Keratinocyte (primary cell): ENCODE measurements around the gene CCDC33.

Experiments used
- EZH2 ChIP-seq: IDR thresholded peaks from one replicate; pipeline ENCODE4 v1.6.1; 2012; ENCODE audit warnings: inconsistent platforms, mild to moderate bottlenecking, low read length, moderate library complexity
- TF ChIP-seq, protein P1 (sequence below), 3 experiments: IDR thresholded peaks in 1 of 3; conservative IDR thresholded peaks in 1 of 3; optimal IDR thresholded peaks in 1 of 3; 2 replicates in 2 of 3; 3 replicates in 1 of 3; pipeline versions ENCODE3 to v1.5.1; 2011; ENCODE audit warnings: low read length in 3 of 3, mild to moderate bottlenecking in 3 of 3, moderate library complexity in 2 of 3, control low read depth in 1 of 3, inconsistent platforms in 1 of 3; ENCODE audit not compliant: insufficient read depth in 2 of 3; ENCODE audit errors: extremely low read depth in 1 of 3

DNA sequence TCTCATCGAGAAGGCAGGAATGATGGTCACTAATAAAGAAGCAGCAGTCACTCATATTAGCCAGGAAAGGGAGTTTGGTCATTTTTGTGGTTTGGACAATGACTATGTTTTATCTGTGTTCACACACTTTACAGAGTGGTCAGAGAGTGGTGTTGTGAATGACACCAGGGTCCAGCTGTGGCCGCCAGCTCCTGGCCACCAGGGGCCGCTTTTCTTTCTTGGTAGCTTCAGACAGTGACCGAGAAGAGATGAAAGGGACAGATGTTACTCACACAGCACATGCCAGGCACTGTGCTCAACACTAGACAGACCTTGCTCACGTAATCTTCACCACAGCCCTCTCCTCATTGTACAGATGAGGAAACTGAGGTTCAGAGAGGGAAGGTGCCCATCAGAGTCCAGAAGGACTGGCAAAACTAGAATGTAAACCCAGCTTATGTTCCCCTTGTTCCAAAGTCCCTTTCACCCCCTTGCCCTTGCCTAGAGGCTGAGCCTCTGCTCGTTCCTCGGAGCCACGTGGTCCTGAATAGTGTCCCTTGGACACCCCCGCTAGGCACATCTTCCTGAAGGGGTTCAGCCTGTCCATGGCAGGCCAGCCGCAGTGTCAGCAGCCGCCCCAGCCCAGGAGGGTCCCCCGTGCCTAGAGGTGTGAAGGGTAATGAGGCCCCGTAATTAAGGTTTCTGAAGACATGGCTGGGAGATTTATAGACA lies 75.8 kb downstream of the CCDC33 start:
- TF ChIP-seq, protein P1, sequence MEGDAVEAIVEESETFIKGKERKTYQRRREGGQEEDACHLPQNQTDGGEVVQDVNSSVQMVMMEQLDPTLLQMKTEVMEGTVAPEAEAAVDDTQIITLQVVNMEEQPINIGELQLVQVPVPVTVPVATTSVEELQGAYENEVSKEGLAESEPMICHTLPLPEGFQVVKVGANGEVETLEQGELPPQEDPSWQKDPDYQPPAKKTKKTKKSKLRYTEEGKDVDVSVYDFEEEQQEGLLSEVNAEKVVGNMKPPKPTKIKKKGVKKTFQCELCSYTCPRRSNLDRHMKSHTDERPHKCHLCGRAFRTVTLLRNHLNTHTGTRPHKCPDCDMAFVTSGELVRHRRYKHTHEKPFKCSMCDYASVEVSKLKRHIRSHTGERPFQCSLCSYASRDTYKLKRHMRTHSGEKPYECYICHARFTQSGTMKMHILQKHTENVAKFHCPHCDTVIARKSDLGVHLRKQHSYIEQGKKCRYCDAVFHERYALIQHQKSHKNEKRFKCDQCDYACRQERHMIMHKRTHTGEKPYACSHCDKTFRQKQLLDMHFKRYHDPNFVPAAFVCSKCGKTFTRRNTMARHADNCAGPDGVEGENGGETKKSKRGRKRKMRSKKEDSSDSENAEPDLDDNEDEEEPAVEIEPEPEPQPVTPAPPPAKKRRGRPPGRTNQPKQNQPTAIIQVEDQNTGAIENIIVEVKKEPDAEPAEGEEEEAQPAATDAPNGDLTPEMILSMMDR (optimal IDR thresholded peaks at IDR 0.05 in 1 of 3, IDR thresholded peaks at IDR 0.05 in 1 of 3, conservative IDR thresholded peaks at IDR 0.05 in 1 of 3; ENCODE audit: extremely low read depth in 1 of 3, insufficient read depth in 2 of 3, low read length in 3 of 3), result peak in 2 of 3 experiments; percentile 28 to 34
- no peak for TF ChIP-seq EZH2
